Fibroblast of the aortic adventitia (primary cell): ENCODE measurements around the gene DBX1. TPM values are rescaled to one million over a fixed set of nuclear protein-coding genes. Genes with fewer than 3 reads are reported as not detected.
"Not testable (repeated sequence)": the region's sequence is repeated elsewhere in the genome, so short reads cannot be mapped to it uniquely, and the experiment has no call there.

Experiments
- DNase-seq: peaks from one replicate; pipeline ENCODE4 v3.0.0-alpha.2; 2010; ENCODE audit warnings: low read depth
- H3K4me3 ChIP-seq: 2 replicates; pipeline ENCODE4 v1.5.1; 2011; ENCODE audit warnings: low read depth, mild to moderate bottlenecking, control low read depth, low read length, moderate library complexity
- CTCF ChIP-seq: IDR thresholded peaks from 2 replicates; pipeline ENCODE4 v1.5.1; 2011; ENCODE audit warnings: mild to moderate bottlenecking, low read length, control low read depth, inconsistent platforms; ENCODE audit not compliant: insufficient read depth
- total RNA-seq: library from RNA; depleted of rRNA; stranded (reverse); fragments of >200 nt; gene quantifications from 2 replicates; pipeline ENCODE4 v1.2.3, GENCODE V29; 2012; ENCODE audit warnings: low replicate concordance

The DBX1 gene
- total RNA-seq, 1 donor: not detected

- DNase-seq: no peak
- H3K4me3 ChIP-seq: no peak overlapping the region
- TF ChIP-seq CTCF: no peak
These were observed 41.0 kb upstream of the DBX1 start for GRCh38 chr11:20201231-20201630.

- H3K4me3 ChIP-seq, DNase-seq: not testable (repeated sequence)
These were observed 40.2 kb upstream of the DBX1 start for GRCh38 chr11:20200331-20200955.

GRCh38 chr11:20197881-20198280, 37.6 kb upstream of the DBX1 start:
- no peak for TF ChIP-seq CTCF
- DNase-seq: no peak
- no peak overlapping the region for H3K4me3 ChIP-seq

DNA sequence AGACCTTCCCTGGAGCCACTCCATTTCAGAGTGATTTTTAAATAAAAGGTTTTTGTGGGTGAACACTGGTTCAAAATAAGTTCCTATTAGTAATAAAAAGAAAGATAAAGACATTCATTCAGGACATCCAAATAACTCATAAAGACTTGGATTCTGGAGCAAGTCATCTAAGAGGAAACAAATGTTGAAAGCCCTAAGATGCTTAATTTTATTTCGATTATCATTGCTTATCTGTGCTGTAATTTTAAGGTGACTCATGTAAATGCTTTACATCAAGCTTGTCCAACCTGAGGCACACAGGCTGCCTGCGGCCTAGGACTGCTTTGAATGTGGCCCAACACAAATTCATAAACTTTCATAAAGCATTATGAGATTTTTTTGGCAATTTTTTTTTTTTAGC, 34.2 kb upstream of the DBX1 start:
- DNase-seq: no peak
- no peak for TF ChIP-seq CTCF
- H3K4me3 ChIP-seq: no peak overlapping the region

DNA sequence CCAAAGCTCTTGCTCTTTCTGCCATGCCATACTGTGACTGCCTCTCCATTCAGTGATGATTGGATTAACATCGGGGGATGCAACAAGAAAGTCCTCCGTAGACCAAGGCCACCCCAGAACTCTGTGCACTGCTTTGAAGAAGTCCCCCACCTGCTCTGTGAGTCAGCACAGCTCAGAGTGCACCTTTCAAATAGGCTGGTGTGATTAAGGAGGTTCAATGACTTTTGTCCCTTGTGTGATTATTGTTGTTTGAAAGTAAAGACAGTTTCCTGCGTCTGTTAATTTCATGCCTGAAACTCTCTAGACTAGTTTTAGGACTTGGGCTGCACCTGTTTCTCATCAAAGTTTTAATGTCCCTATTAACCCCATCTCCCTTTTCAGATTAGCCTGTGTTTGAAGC, 33.0 kb upstream of the DBX1 start:
- no peak for DNase-seq

DNA sequence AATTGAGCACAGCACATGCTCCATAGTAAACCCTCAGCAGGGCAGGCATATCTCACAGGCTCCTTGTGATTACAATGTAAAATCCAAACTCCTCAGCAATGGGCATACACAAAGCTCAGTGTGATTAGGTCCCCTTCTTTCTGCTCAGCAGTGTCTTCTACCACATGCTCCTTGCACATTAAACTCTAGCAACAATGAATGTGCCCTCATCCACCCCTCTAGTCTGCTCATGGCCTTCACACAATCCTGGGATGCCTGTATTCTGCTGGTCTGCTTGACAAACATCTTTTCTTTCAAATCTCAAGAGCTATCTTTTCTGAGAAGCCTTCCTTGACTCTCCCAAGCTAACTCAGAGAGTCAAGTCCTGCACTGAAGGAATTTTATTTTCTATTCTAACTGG, 32.4 kb upstream of the DBX1 start:
- H3K4me3 ChIP-seq: no peak overlapping the region
- DNase-seq: no peak
- no peak for TF ChIP-seq CTCF

More for the DNA sequence above, 33.0 kb upstream of the DBX1 start:
- no peak overlapping the region for H3K4me3 ChIP-seq
- TF ChIP-seq CTCF: no peak

GRCh38 chr11:20192151-20192550, 31.9 kb upstream of the DBX1 start:
- no peak for DNase-seq

More at GRCh38 chr11:20192151-20192550, 31.9 kb upstream of the DBX1 start:
- no peak overlapping the region for H3K4me3 ChIP-seq
- TF ChIP-seq CTCF: no peak
